Left cardiac atrium (tissue), 4 donors: ENCODE results near the gene MAB21L1. TPM values are rescaled to one million over a fixed set of nuclear protein-coding genes. Genes with fewer than 3 reads are reported as not detected.

Experiments used
- ATAC-seq, 2 donors: fragments of 200-7000 bp; cut with Tn5 transposase; one replicate each; pipeline ENCODE4 v1.9.1; 2020; ENCODE audit warnings: mild to moderate bottlenecking in 2 of 2, moderate library complexity in 2 of 2
- DNase-seq: peaks from one replicate; pipeline ENCODE4 v3.0.0-alpha.2; 2020
- intact Hi-C, 2 donors: fragments of 100-400 bp; cut with DNase I; formaldehyde crosslinking; loops; one replicate each; pipeline versions ENCODE4 v1.14.1 to v1.15.1; 2022 to 2023
- total RNA-seq, 2 donors: library from RNA; stranded (reverse); fragmentation: NEBNext Ultra II Directional; extraction: Animal tissue kit (Norgen Biotek cat#: 25700); gene quantifications; one replicate each; pipeline ENCODE4 v1.2.1, GENCODE V29; 2021
- donor health status: DM: no; HTN: yes; CAD: no.
- donor health status: DM: no; HTN: yes; CAD: no; lungs with severe emphysema.
- donor health status: DM: yes; HTN: yes; CAD: no.
- donor health status: Dilated cardiomyopathy.

Gene MAB21L1
- total RNA-seq, 2 donors from 2014 or later, result 0.24 to 0.29 TPM

GRCh38 chr13:35460061-35460460, 16.4 kb downstream of the MAB21L1 start:
- intact Hi-C loops, result no loop called here
- no peak for DNase-seq
- no peak for ATAC-seq

- ATAC-seq (no peak), DNase-seq (no peak)
- intact Hi-C loops, result no loop called here
These were observed 19.2 kb downstream of the MAB21L1 start for GRCh38 chr13:35457258-35457657.

DNA sequence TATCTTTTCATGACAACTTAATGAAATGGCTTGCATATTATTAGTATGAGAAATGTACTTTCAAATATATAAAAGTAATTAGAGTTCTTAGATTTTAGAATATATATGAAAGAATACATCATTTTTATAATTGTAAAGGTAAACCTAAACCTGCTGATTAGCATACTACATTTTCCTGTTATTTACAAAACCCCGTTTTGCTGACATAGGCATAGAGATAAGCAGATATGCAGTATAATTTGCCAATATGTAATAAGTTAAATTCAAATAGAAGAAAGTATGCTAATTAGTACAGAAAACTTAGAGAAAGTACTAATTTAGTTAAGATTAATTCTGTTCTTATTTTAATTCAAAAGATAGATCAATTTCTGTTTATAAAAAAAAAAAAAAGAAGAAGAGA, 21.5 kb downstream of the MAB21L1 start:
- DNase-seq, result no peak
- no peak for ATAC-seq
- intact Hi-C loops, result no loop called here

DNA sequence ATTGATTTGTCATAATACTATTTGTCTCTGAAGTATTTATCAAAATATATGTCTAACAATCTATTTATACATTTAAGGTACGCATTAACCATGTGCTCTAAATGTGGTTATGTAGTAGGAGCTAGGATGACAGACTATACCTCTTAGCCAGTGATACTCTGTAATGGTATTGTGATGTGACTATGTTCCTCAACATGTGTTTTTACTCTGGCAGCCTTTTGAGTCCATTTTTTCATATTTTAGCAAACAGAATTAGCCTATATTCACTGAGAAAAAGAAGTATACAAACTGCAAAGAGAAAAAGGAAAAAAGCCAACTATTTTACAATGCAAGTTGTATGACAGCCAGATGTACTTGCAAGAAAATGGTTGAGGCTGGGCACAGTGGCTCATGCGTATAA, 26.7 kb downstream of the MAB21L1 start:
- no peak for DNase-seq
- intact Hi-C loops, result no loop called here

DNA sequence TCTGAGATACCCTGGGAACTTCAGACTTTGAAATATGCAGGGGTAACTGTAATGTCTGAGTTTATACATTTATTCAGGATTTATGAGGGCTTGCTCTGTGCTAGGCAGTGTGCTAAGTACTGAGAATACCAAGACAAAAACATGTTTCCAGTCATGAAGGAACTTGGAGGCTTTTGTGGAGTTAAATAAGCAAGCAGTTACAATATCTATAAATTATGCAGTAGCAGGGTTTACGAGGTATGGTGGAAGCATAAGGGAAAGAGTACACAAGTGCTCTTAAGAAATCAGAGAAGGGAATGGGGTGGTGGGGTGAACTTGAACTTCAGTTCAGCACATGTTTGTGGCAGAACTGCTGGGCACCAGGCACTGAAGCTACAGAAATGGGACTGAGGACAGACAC, 28.0 kb downstream of the MAB21L1 start:
- DNase-seq (no peak), ATAC-seq (no peak)
- intact Hi-C loops, result no loop called here

More for the DNA sequence above, 26.7 kb downstream of the MAB21L1 start:
- ATAC-seq, result no peak
